Measurements from ENCODE around the gene ST13. TPM values are rescaled to one million over a fixed set of nuclear protein-coding genes. Genes with fewer than 3 reads are reported as not detected.

The ST13 gene
- total and polyA plus RNA-seq, 9 of the 15 experiments (the other 6 are each of a cell fraction or from before 2014, with no cell fraction given), result 53.6 to 311 (median 195) TPM

- no peak for DNase-seq (ENCODE audit: extremely low read depth in 1 of 4, low spot score in 3 of 4)
- H3K4me1 ChIP-seq (replicated peaks in 1 of 2; ENCODE audit: control insufficient read depth in 2 of 2, insufficient read depth in 2 of 2, low read length in 2 of 2), result no peaks in the 10 kb centered on the region
- no peak overlapping the region for H3K9ac ChIP-seq (ENCODE audit: insufficient read depth in 1 of 2, low read depth in 2 of 2, low read length in 2 of 2)
- ATAC-seq, result no peak
- no peak overlapping the region for H3K4me2 ChIP-seq (ENCODE audit: insufficient read depth, low read length)
- ChIA-PET CTCF (ENCODE audit: low intra/inter-chr PET ratio) (no interaction called here), POLR2A (no interaction called here)
- peaks cover 66% of the 10 kb centered on the region; the same call in 2 of the 3 replicates for H3K36me3 ChIP-seq (ENCODE audit: control insufficient read depth, insufficient read depth, low read length)
- H3K9me1 ChIP-seq (ENCODE audit: control insufficient read depth, insufficient read depth, low read length), result no peaks in the 10 kb centered on the region
- no peak for FAIRE-seq
- no peak overlapping the region for H3K4me3 ChIP-seq
- TF ChIP-seq ZNF184 (CRISPR knock-in tag; IDR thresholded peaks at IDR 0.05), result no peak
- TF ChIP-seq CBFA2T2 (conservative IDR thresholded peaks at IDR 0.05), result no peak
- no peak for TF ChIP-seq RCOR1 (IDR thresholded peaks at IDR 0.05; ENCODE audit: borderline replicate concordance in 1 of 2, low read depth in 2 of 2, low read length in 2 of 2)
- TF ChIP-seq ESRRA (IDR thresholded peaks at IDR 0.05; ENCODE audit: borderline replicate concordance, low read depth), result no peak
- TF ChIP-seq POLR2H (tag; IDR thresholded peaks at IDR 0.05; ENCODE audit: low read depth), result no peak
- TF ChIP-seq ARID2 (IDR thresholded peaks at IDR 0.05), result no peak
- no TSS peak for BruUV-seq (replicated peaks)
- no peak overlapping the region for H2AFZ ChIP-seq (ENCODE audit: low read depth, low read length)
- WGBS (ENCODE audit: insufficient coverage, low coverage, missing lambda C conversion rate), result 96% methylated on average over 7 of the region's 7 CpGs
- no peaks in the 10 kb centered on the region for H3K27me3 ChIP-seq (ENCODE audit: control insufficient read depth in 2 of 2, insufficient read depth in 2 of 2, low read length in 2 of 2)
- H3K27ac ChIP-seq (ENCODE audit: extremely low read depth, low read depth, low read length), result no peak overlapping the region
- no peaks in the 10 kb centered on the region; the same call in 2 of the 3 replicates for H3K79me2 ChIP-seq (ENCODE audit: control insufficient read depth, insufficient read depth, low read length)
- no peaks in the 10 kb centered on the region for H3K9me3 ChIP-seq (replicated peaks; ENCODE audit: control insufficient read depth, insufficient read depth, low read depth, low read length)
- H4K20me1 ChIP-seq (replicated peaks; ENCODE audit: control insufficient read depth, insufficient read depth, low read length), result 0 out of 2 replicates have a peak, but pooled peaks cover 2% of the 10 kb centered on the region
- in situ Hi-C loops (cut with MboI) (no loop called here), intact Hi-C loops (cut with micrococcal nuclease) (no loop called here)
Measured at GRCh38 chr22:40826984-40827741, 29.3 kb downstream of the ST13 start.

All from K562 (cell line).